ENCODE measurements around the gene SREBF2.

DNA sequence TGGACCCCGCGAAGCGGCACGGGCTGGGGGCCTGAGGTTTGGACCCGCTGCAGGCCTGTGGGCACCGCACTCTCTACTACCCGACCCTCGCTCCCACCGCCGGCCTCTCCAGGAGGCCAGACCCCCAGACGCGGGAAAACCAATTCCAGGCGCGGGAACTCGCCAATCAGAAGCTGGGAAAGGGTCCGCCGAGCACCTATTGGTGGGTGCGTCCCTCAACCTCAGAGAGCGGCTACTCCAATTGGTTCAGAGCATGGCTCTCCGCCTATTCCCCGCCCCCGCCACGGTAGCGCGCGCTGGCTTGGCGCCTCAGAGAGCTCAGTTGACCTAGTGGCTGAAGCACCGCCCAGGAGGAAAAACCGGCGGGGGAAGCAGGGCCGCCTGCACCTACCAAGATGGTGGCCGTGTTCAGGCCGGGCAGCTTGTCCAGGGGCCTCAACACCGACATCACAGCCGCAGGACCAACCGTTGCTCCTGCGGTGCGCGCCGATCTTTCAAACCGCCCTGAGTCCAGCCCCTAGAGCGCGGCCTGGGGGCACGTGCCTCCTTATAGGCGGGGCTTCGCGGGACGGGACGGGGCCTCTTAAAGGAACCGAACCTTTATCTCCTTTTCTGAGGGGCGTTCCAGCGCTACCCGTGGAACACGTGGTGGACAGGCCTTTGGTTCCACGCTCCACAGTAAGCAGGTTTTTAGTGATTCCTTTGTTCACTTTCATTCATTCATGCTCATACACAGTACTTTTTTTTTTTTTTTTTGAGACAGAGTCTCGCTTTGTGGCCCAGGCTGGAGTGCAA lies 113.9 kb downstream of the SREBF2 start, which contains the start of gene CENPM:
- peak; percentile 48; the same call in 1 of the 2 replicates for TF ChIP-seq POLR2AphosphoS5 (IDR thresholded peaks at IDR 0.05; ENCODE audit: low read depth)
- TF ChIP-seq, protein P1, sequence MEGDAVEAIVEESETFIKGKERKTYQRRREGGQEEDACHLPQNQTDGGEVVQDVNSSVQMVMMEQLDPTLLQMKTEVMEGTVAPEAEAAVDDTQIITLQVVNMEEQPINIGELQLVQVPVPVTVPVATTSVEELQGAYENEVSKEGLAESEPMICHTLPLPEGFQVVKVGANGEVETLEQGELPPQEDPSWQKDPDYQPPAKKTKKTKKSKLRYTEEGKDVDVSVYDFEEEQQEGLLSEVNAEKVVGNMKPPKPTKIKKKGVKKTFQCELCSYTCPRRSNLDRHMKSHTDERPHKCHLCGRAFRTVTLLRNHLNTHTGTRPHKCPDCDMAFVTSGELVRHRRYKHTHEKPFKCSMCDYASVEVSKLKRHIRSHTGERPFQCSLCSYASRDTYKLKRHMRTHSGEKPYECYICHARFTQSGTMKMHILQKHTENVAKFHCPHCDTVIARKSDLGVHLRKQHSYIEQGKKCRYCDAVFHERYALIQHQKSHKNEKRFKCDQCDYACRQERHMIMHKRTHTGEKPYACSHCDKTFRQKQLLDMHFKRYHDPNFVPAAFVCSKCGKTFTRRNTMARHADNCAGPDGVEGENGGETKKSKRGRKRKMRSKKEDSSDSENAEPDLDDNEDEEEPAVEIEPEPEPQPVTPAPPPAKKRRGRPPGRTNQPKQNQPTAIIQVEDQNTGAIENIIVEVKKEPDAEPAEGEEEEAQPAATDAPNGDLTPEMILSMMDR (IDR thresholded peaks at IDR 0.05; ENCODE audit: insufficient read depth, low read length), result no peak

All from HL-60 (cell line).